ENCODE measurements around the gene MCM5.
"Not testable (repeated sequence)": the region's sequence is repeated elsewhere in the genome, so short reads cannot be mapped to it uniquely, and the experiment has no call there.

The MCM5 gene

GRCh38 chr22:35399678-35400500 is at the start of gene MCM5:
TSS of gene MCM5 (plus strand) at chr22:35400140. CDS start at chr22:35400439, 299 bp downstream.
- peak; percentile 99 for DNase-seq

DNA sequence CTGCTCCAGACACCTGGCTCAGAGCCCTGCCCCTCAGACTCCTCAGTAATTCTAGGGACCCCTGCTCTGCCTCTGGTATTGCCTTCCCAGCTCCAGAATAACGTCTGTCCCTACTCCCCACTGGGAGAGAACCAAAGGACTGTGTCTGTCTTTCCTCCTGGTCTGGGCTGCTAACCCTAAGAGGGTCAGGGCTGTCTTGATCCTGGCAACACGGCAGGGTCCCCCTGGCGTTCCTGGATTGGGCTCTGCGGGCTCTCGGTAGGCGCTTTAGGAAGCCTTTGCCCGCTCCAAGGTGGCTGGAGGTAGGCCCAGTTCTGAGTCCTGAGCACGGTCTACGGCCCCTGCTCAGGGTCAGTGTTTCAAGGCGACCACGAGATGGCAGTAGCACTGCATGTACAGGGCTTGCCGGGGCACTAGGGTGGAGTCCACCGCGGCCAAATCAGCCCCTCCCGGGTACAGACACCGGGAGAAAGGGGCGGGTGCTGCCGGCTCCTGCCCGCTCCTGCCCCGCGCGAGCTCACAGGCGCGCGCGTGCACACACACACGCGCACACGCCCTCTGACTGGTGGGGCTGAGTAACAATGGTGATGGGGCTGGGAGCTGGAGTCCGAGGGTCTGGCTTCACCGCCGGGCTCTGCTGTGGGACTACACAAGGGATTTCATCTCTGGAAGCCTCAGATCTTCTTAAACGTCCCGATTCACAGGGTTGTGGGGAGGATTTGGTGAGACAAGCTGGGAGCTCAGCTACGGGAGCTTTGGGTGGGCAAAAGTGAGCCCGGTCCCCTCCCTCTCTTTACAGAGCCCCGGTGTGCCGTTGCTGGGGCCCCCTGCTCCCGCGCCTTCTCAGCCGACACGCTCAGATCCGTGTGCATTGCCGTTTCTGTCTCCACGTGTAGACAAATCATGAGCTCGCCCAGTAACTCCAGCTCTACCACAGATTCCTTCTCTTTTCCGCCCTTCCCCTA is 49.1 kb upstream of the MCM5 start:
- peak; percentile 95 for DNase-seq

DNA sequence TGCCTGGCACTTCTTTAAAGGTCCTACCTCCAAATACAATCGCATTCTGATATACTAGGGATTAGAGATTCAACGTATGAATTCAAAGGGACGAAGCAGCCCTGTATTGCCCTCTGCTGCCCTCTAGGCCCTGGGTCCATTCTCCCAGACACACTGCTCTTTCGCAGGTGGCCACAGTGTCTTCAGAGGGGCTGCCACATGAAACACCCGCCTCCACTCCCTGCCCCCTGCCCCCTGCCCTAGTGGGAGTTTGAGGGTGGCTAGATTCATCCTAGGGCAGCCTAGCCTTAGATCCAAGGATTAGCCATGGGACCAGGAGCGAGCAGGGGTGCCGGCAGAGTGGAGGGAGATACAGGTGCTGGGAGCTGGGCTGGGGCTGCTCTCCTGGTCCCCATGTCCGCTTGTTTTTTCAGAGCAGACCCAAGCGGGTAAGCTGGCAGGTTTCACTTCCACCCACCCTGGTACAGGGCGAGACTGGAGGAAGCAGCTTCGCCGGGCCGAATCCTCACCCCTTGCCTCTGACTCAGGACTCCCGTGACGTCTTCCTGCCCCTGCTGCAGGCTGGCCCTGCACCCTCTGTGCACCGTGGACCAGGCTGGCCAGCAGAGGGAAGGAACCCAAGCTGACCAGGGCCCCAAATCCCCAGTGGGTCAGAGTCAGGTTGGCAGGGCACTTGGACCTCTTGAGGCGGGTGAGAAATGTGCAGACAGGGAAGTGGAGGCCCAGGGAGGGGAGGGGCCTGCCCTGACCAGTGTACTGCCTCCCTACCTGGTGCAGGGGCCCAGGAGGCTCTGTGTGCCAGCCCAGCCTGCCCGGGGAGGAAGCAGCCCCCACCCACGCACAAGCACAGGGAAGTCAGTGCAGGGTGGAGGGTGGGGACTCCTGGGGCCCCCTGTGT is 47.5 kb upstream of the MCM5 start:
- peak; percentile 58 for DNase-seq

DNA sequence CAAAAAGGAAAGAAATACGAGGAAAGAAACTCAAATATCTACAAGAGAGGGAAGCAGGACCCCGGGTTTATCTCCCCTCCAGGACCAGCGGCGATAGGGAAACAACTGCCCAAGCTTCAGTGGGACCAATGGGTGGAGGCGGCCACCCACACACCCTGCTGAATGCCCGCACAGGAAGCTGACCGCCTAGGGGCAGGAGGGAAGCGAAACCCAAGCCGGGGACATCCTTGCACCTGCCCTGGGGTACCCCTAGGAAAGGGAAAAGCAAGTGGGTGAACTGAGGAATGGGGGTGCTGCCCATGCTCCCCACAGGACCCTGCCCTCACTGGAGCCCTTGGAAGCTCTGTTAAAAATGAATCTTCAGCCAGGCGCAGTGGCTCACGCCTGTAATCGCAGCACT is 46.6 kb upstream of the MCM5 start:
- no peak for DNase-seq

DNA sequence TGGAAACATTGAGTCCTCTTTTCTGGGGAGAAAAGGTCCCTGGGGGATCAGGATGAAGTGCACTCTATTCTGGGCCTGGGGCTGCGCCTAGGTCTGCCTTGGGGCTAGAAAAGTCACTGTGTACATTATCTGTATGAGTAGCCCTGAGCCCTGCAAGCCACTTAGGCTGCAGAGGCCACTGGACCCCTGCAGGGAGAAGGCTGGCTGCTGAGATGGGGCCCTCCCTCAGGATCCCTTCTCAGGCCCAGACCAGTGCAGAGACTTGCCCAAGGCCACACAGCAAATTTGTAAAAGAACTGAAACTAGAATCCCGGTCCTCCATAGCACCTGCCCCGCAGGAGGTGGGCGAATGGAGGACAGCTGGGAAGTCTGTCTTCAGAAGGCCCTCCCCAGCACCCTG is 45.9 kb upstream of the MCM5 start:
- DNase-seq: no peak

GRCh38 chr22:35357883-35358621 is 41.9 kb upstream of the MCM5 start:
- no peak for DNase-seq

GRCh38 chr22:35359380-35360065 is 40.4 kb upstream of the MCM5 start:
- no peak for DNase-seq

- DNase-seq: no peak
Observed at GRCh38 chr22:35361001-35361558, 38.9 kb upstream of the MCM5 start.

GRCh38 chr22:35363566-35364086 is 36.3 kb upstream of the MCM5 start:
- DNase-seq: no peak

DNA sequence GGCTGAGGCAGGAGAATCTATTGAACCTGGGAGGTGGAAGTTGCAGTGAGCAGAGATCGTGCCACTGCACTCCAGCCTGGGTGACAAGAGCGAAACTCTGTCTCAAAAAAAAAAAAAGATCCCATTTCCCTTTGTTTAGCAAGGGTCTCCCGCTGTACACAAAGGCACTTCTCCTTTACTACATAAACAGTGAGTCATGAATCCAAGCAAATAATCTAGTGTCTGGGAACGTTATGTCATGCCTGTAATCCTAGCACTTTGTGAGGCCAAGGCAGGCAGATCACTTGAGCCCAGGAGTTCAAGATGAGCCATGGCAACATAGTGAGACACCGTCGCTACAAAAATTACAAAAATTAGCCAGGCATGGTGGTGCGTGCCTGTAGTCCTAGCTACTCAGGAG is 35.7 kb upstream of the MCM5 start:
- not testable (repeated sequence) for DNase-seq

- DNase-seq: no peak
Observed at GRCh38 chr22:35367331-35367886, 32.5 kb upstream of the MCM5 start.

GRCh38 chr22:35368386-35368785 is 31.6 kb upstream of the MCM5 start:
- no peak for DNase-seq

DNA sequence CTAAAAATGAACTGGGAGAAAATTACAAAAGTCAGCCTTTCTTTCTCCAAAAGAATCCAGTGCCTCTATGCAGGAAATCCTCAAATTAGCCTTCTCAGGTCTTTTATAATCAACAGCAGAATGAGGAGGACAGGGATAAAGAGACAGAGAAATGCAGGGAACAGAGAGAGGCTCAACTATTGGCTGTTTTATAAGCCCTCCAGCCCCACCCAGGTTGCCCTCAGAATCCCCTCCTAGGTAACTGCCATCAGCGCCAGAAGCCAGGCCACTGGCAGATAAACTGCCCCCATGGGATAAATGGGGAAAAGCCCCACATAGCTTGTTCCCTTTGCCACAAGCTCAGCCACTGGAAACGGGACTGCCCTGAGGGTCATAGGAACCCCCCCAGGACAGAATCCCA is 29.9 kb upstream of the MCM5 start:
- no peak for DNase-seq

- no peak for DNase-seq
Observed at GRCh38 chr22:35373781-35374180, 26.2 kb upstream of the MCM5 start.

DNA sequence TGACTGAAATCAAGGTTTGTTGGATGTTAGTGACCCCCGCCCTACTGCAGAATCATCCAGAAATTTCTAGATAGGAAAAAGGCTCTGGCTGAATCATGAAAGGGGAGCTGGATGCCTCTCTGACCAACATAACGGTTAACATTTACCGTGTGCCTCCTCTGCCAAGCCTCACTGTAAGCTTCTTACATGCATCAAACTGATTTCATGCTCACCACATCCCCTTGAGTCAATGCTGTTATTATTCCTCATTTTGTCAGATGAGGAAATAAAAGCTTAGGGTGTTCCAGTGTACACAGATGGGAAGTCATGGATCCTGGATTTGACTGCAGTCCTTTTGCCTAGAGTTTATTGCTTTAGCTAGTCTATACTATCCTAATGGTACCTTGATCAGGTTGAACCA is 24.9 kb upstream of the MCM5 start:
- DNase-seq: no peak

DNA sequence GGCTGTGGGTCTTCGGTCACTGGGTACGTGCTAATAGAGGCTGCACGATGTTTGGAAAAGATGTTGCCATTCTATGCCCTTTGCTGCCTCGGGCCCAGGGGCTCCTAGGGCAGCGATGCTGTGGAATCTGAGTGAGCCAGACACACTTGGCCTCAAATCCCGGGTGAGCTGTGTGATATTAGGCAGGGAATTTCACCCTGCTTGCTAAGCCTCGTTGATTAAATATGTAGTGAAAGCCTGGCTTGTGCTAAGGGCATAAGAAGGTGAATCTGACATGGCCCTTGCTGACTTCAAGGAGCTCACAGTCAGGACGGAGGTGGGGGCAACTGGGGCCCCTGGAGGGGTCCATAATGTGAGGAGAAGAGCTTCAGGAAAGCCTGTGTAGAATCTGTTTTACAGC is 24.4 kb upstream of the MCM5 start:
- DNase-seq: no peak

DNA sequence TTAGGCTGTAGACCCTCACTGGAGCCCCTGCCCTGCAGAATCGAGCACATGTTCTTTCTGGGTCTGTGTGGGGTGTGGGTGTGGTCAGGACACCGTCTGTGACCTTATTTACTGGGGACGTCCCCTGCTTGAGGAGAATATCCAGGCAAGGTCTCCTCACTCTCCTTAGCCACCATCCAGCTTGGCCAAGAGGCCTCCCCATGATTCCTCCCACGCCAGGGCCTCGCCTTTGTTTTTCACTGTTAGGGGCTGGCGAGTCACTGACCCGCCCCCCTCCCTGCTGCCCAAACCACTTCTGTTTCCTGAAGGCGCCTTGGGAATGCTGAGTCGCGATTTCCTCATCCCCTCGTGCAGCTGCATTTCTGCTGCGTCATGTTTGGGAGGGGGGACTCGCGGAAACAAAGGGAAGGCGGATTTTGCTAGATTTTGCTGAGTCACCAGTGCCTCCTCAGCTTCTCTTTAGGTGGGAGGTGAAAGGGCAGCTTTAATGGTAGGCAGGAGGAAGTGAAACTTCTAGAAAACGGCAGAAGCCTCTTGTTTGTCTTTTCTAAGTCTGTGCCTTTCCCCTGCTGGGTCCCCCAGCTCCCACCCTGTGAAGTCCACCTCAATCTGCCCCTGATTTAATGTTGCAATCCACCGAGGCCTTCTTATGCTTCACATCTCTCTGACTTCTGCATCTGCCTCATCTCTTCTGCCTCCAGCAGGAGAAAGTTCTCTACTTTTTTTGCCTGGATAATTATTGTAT is 23.0 kb upstream of the MCM5 start:
- DNase-seq: peak; percentile 98

- no peak for DNase-seq
Observed at GRCh38 chr22:35377735-35378134, 22.2 kb upstream of the MCM5 start.

GRCh38 chr22:35378621-35379020 is 21.3 kb upstream of the MCM5 start:
- no peak for DNase-seq

All from eye (tissue), 1 donor.